ENCODE measurements around the gene MEPCE.

DNA sequence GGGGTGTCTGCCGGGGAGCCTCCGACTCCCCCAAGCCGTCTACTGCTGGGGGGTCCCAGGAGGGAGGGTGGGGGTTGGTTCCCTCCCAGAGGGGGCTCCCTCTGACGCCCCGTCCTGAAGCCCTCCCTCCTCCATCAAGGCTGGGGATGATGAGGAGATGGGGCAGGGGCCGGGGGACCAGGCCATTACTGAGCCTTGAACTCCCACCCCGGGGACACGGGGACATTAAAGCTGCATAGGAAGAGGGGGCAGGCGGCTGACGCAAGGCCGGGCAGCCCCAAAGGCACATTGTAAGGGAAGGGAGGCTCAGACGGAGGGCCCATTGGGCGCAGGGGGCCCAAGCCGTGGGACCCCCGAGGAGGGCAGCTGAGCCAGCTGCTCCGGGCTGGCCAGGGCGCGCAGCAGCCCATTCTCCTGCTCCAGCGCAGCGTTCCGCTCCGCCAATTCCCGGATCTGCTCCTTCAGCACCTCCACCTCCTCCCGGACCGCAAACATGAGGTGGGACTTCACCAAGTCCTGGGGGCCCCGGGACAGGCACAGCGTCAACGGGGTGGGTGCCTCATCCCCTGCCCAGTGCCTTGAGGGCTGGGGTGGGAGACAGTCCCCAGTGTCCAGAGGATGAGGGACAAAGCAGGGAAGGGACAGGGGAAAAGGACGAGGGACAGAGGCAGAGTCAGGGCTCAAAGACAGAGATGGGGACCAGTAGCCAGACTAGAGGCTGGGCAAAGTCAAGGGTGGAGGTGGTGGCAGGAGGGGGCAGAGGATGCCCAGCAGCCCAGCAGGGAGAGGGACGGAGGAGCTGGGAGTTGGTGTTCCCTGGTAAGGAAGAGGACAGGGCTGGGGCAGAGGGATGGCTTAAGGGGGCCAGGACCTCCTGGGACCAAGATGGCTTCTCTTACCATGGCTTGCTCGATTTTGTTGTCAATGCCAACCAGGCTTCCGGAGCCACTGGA, 37.3 kb downstream of the MEPCE start:
- TF ChIP-seq EZH2 (IDR thresholded peaks at IDR 0.05; ENCODE audit: insufficient read depth, poor library complexity, severe bottlenecking) (no peak), EZH2phosphoT487 (IDR thresholded peaks at IDR 0.05; ENCODE audit: insufficient read depth, low read depth) (no peak)

Measured in GM23248 (cell line).